ENCODE results near the gene SPON2.

The SPON2 gene

DNA sequence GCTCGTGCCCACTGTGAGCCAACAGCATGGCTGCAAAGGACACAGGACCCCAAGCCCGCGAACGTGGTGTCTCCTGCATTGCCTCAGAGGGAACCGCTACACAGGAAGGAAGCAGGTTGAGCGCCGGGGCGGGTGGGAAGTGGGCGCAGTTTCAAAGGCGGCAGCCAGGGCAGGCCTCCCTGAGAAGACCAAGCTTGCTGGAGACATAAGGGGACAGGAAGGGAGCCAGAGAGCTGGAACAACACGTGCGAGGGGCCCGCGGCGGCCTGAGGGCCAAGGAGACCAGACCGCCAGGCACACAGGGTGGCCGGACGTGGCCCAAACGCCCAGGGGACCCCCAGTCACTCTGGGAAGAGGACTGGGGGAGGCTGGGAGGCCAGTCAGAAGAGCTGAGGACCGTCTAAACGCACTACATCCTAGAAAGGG, 44.5 kb upstream of the SPON2 start:
- TF ChIP-seq CTCF (conservative IDR thresholded peaks at IDR 0.05; ENCODE audit: low read length): no peak
- H3K4me3 ChIP-seq (ENCODE audit: low read length): no peak overlapping the region
- DNase-seq (ENCODE audit: low read depth): no peak

DNA sequence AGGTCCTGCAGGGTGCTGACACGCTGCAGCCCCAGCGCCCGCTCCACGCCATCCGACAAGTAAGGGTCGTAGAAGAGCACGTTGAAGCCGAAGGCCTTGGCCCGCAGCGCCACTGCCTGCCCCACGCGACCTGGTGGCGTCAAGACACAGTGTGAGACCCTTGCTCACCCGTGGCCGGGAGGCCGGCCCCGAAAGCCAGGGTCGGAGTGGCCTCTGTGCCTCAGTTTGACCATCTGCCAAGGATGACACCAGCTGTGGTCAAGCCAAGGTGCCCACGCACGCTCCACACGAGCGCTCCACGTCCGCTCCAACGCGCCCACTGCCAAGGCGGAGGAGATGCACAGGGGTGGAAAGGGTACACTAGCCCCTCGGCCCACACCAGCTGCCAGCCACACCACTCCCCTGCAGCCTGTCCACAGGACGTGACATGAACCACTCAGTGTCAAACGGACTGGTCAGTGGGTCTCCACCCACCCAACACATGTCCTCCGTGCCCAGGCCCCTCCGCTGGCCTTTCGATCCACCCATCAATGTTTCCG, 43.8 kb upstream of the SPON2 start:
- no peak for TF ChIP-seq CTCF (conservative IDR thresholded peaks at IDR 0.05; ENCODE audit: low read length)
- H3K4me3 ChIP-seq (ENCODE audit: low read length): no peak overlapping the region
- DNase-seq (ENCODE audit: low read depth): no peak

- TF ChIP-seq CTCF (conservative IDR thresholded peaks at IDR 0.05; ENCODE audit: low read length): no peak
- H3K4me3 ChIP-seq (ENCODE audit: low read length): no peak overlapping the region
- DNase-seq (ENCODE audit: low read depth): no peak
Observed at GRCh38 chr4:1215141-1216075, 43.0 kb upstream of the SPON2 start.

GRCh38 chr4:1214101-1215095, 42.0 kb upstream of the SPON2 start:
- DNase-seq (ENCODE audit: low read depth): no peak
- no peak overlapping the region for H3K4me3 ChIP-seq (ENCODE audit: low read length)
- TF ChIP-seq CTCF (conservative IDR thresholded peaks at IDR 0.05; ENCODE audit: low read length): no peak

DNA sequence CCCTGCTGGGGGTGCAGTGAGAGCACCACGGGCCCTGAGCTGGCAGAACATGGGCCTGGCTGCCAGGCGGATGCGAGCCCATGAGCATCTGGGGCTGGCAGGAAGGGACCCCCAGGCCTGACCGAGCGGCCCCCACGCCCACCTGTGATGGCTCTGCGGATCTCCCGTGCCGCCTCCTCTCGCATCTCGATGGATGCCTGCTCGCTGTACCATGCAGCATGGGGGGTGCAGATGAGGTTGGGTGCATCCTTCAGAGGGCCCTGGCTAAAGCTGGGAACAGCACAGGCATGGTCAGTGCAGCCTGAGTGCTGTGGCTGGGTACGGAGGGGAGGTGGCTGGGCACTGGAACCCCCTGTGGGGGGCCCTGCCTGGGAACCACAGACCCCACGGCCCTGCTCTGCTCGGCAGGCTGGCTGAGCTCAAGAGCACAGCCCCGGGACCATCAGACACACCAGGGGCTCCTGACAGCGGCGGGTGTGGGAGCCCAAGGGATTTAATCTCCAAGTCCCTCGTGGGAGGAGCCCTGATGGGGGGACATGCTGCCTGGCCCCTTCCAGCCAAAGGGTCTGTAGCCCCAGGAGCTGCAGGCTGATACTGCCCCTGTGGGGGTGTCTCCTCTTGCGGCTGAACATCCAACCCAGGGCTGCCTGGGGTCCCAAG, 41.1 kb upstream of the SPON2 start:
- DNase-seq (ENCODE audit: low read depth): no peak
- TF ChIP-seq CTCF (conservative IDR thresholded peaks at IDR 0.05; ENCODE audit: low read length): no peak
- H3K4me3 ChIP-seq (ENCODE audit: low read length): no peak overlapping the region

DNA sequence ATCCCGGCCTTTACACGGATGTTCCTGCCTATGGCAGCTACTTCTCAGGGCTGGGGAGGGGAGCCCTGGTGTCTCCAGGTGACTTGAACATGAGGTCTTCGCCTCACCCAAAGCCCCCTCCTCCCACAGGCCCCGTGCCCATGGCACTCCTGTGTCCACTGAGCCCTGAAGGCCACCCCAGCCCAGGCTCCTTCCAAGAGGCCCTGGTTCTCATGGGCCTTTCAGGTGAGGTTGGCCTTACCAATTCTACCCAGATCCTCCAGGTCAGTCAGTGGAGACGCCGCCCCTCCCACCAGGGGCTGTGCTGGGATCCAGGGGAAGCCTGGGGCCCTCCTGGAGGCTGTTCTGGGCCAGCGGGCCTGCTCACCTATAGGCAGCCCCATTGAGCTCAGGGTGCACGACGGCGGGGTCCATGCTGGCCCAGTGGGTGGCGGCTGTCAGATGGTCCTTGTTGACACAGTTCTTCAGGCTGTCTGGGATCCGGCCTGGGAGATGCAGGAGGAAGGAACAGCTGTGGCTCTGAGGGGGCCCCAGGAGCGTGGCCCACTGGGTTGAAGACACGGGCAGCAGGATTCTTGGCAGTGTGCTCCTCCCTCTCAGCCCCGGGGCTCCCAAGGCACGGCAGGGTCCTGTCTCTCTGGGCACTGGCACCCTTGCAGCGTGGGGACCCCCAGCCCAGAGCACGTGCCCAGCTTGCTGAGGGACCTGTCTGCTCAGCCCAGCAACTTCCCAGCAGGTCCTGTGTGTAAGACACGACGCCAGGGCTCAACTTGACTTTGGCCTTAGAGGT, 40.4 kb upstream of the SPON2 start:
- no peak for DNase-seq (ENCODE audit: low read depth)
- H3K4me3 ChIP-seq (ENCODE audit: low read length): no peak overlapping the region
- TF ChIP-seq CTCF (conservative IDR thresholded peaks at IDR 0.05; ENCODE audit: low read length): no peak
